GM20000 (cell line): ENCODE results near the gene DCXR.

Experiments
- DNase-seq: peaks from one replicate; pipeline ENCODE4 v3.0.0; 2012; ENCODE audit warnings: low spot score
- CTCF ChIP-seq: IDR thresholded peaks from 2 replicates; pipeline ENCODE4 v1.5.1; 2012; ENCODE audit warnings: mild to moderate bottlenecking, control low read depth; ENCODE audit errors: extremely low read depth, missing control alignments

The DCXR gene

GRCh38 chr17:82061047-82061925 lies 23.8 kb upstream of the DCXR start:
- no peak for TF ChIP-seq CTCF
- DNase-seq, result no peak

GRCh38 chr17:82060614-82061013 lies 23.1 kb upstream of the DCXR start:
- TF ChIP-seq CTCF, result no peak
- no peak for DNase-seq

- TF ChIP-seq CTCF, result no peak
- DNase-seq, result no peak
These were observed 22.5 kb upstream of the DCXR start for GRCh38 chr17:82060001-82060380.

- TF ChIP-seq CTCF, result no peak
- DNase-seq, result no peak
These were observed 21.9 kb upstream of the DCXR start for GRCh38 chr17:82059272-82060000.

GRCh38 chr17:82058855-82059249 lies 21.4 kb upstream of the DCXR start:
- DNase-seq, result no peak
- TF ChIP-seq CTCF, result no peak

GRCh38 chr17:82058230-82058854 lies 20.8 kb upstream of the DCXR start:
- TF ChIP-seq CTCF, result no peak

More at GRCh38 chr17:82058230-82058854, 20.8 kb upstream of the DCXR start:
- DNase-seq, result no peak
